ENCODE measurements around the gene UTP4. TPM values are rescaled to one million over a fixed set of nuclear protein-coding genes. Genes with fewer than 3 reads are reported as not detected.

Gene UTP4
- total RNA-seq, 3 donors from 2014 or later, result 18.6 to 33.2 (median 24.6) TPM

- no peaks in the 10 kb centered on the region for H3K36me3 ChIP-seq (ENCODE audit: low read depth)
- intact Hi-C loops (cut with DNase I, micrococcal nuclease), result no loop called here
- DNase-seq, result no peak
Observed at GRCh38 chr16:69190598-69190997, 58.1 kb downstream of the UTP4 start.

GRCh38 chr16:69191136-69191535 is 58.7 kb downstream of the UTP4 start:
- intact Hi-C loops (cut with DNase I, micrococcal nuclease), result no loop called here
- H3K36me3 ChIP-seq (ENCODE audit: low read depth), result no peaks in the 10 kb centered on the region
- DNase-seq (no peak), ATAC-seq (no peak)
- H3K4me1 ChIP-seq (ENCODE audit: low read depth), result peaks cover 17% of the 10 kb centered on the region
- H3K9me3 ChIP-seq, result no peaks in the 10 kb centered on the region
- TF ChIP-seq CTCF (IDR thresholded peaks at IDR 0.05), result no peak
- H3K4me3 ChIP-seq, result no peak overlapping the region

More at GRCh38 chr16:69190598-69190997, 58.1 kb downstream of the UTP4 start:
- Histone ChIP-seq H3K9me3 (no peaks in the 10 kb centered on the region), H3K4me1 (ENCODE audit: low read depth) (peaks cover 19% of the 10 kb centered on the region), H3K4me3 (no peak overlapping the region)
- ATAC-seq, result no peak
- no peak for TF ChIP-seq CTCF (IDR thresholded peaks at IDR 0.05)

- intact Hi-C loops (cut with DNase I, micrococcal nuclease), result no loop called here
- TF ChIP-seq CTCF (IDR thresholded peaks at IDR 0.05), result no peak
- Histone ChIP-seq H3K9me3 (no peaks in the 10 kb centered on the region), H3K36me3 (ENCODE audit: low read depth) (no peaks in the 10 kb centered on the region), H3K4me1 (ENCODE audit: low read depth) (peaks cover 5% of the 10 kb centered on the region), H3K4me3 (no peak overlapping the region)
- DNase-seq, result no peak
- ATAC-seq, result no peak
Observed at GRCh38 chr16:69193855-69194254, 61.4 kb downstream of the UTP4 start.

- H3K4me1 ChIP-seq (ENCODE audit: low read depth), result peaks cover 5% of the 10 kb centered on the region
- no peaks in the 10 kb centered on the region for H3K9me3 ChIP-seq
- TF ChIP-seq CTCF (IDR thresholded peaks at IDR 0.05), result no peak
- no peak overlapping the region for H3K4me3 ChIP-seq
- DNase-seq (no peak), ATAC-seq (no peak)
- intact Hi-C loops (cut with DNase I, micrococcal nuclease), result no loop called here
- no peaks in the 10 kb centered on the region for H3K36me3 ChIP-seq (ENCODE audit: low read depth)
Observed at GRCh38 chr16:69194488-69194887, 62.0 kb downstream of the UTP4 start.

GRCh38 chr16:69195369-69196029 is 63.0 kb downstream of the UTP4 start:
- Histone ChIP-seq H3K36me3 (ENCODE audit: low read depth) (no peaks in the 10 kb centered on the region), H3K4me1 (ENCODE audit: low read depth) (peaks cover 5% of the 10 kb centered on the region), H3K4me3 (no peak overlapping the region), H3K9me3 (no peaks in the 10 kb centered on the region)
- TF ChIP-seq CTCF (IDR thresholded peaks at IDR 0.05), result no peak
- no peak for DNase-seq
- intact Hi-C loops (cut with DNase I, micrococcal nuclease), result no loop called here
- ATAC-seq, result peak; percentile 59

GRCh38 chr16:69197573-69197972 is 65.1 kb downstream of the UTP4 start:
- intact Hi-C loops (cut with DNase I, micrococcal nuclease), result no loop called here
- TF ChIP-seq CTCF (IDR thresholded peaks at IDR 0.05), result no peak
- no peaks in the 10 kb centered on the region for H3K9me3 ChIP-seq
- no peaks in the 10 kb centered on the region for H3K36me3 ChIP-seq (ENCODE audit: low read depth)
- no peak overlapping the region for H3K4me3 ChIP-seq
- H3K4me1 ChIP-seq (ENCODE audit: low read depth), result peaks cover 5% of the 10 kb centered on the region
- ATAC-seq (no peak), DNase-seq (no peak)
